ENCODE results near the gene AKAP10. TPM values are rescaled to one million over a fixed set of nuclear protein-coding genes. Genes with fewer than 3 reads are reported as not detected.
A peak's percentile ranks its signal among the peaks of the same experiment; 100 is the strongest.

AKAP10 gene
- total RNA-seq, 3 donors from 2014 or later (not counting 1 experiment from before 2014, with no cell fraction given) = 46.2 to 60.9 (median 48.6) TPM

DNA sequence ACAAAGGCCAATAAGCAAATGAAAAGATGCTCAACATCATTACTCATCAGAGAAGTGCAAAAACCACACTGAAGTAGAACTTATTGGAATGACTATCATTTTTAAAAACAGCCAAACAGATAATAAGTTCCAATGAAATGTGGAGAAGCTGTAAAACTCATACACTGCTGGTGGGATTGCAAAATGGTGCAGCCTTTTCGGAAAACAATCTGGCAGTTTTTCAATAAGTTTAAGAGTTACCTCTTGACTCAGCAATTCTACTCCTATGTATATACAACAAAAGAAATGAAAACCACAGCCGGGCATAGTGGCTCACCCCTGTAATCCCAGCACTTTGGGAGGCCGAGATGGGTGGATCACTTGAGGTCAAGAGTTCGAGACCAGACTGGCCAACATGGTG lies 49.3 kb downstream of the AKAP10 start:
- no peak for DNase-seq
- Histone ChIP-seq H3K27me3 (ENCODE audit: control insufficient read depth, insufficient read depth, low read length) (no peaks in the 10 kb centered on the region), H3K9me3 (ENCODE audit: control insufficient read depth, insufficient read depth, low read length) (no peaks in the 10 kb centered on the region), H3K36me3 (ENCODE audit: control insufficient read depth, insufficient read depth, low read length) (peaks cover 46% of the 10 kb centered on the region), H3K4me3 (ENCODE audit: low read length) (no peak overlapping the region), H3K4me1 (ENCODE audit: control insufficient read depth, insufficient read depth, low read length) (no peaks in the 10 kb centered on the region), H3K27ac (ENCODE audit: low read length) (no peak overlapping the region)
- Mint-ChIP-seq H3K9me3 (no peaks in the 10 kb centered on the region), H3K36me3 (no peaks in the 10 kb centered on the region), H3K27ac (no peak overlapping the region), H3K4me1 (peaks cover 0 to 5% of the 10 kb centered on the region in 2 donors), H3K27me3 (ENCODE audit: low read depth in 2 of 2) (no peaks in the 10 kb centered on the region), H3K4me3 (no peak overlapping the region)
- intact Hi-C loops (cut with micrococcal nuclease) = no loop called here
- whole genome bisulfite sequencing (ENCODE audit: insufficient coverage) = 96% methylated on average over 4 of the region's 4 CpGs
- ATAC-seq = no peak
- TF ChIP-seq, protein P1, sequence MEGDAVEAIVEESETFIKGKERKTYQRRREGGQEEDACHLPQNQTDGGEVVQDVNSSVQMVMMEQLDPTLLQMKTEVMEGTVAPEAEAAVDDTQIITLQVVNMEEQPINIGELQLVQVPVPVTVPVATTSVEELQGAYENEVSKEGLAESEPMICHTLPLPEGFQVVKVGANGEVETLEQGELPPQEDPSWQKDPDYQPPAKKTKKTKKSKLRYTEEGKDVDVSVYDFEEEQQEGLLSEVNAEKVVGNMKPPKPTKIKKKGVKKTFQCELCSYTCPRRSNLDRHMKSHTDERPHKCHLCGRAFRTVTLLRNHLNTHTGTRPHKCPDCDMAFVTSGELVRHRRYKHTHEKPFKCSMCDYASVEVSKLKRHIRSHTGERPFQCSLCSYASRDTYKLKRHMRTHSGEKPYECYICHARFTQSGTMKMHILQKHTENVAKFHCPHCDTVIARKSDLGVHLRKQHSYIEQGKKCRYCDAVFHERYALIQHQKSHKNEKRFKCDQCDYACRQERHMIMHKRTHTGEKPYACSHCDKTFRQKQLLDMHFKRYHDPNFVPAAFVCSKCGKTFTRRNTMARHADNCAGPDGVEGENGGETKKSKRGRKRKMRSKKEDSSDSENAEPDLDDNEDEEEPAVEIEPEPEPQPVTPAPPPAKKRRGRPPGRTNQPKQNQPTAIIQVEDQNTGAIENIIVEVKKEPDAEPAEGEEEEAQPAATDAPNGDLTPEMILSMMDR (IDR thresholded peaks at IDR 0.05) = no peak

DNA sequence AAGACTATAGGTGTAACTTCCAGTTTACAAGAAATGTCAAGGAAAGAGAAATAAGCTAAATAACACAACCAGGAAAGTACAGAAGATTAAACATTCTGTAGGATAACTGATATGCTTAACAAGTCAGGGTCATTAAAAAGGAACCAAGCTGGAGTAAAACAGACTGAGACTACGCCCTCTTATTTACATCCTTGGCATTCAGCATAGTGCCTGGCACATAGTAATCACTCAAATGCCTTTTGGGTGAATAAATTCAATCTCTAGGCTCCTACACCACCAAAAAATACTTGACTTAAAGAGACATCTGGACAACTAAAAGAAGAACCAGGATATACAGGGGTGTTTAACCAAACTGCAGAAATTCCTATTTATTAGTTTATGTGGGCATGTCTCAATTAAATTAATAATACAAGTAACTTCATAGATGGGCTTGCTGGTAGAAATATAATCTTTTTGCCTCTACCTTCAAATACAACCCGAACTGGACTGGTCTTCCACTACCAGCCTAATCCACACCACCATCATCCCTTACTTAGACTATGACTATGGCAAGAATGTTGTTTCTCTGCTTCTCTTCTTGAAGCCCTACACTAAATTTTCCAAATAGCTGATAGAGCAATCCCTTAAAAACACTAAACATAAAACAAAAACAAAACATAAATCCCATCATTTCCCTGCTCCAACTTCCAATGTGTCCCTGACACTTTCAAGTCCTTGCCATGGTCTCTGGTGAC lies 62.2 kb downstream of the AKAP10 start:
- no peak overlapping the region for H3K4me3 ChIP-seq (ENCODE audit: low read length)
- DNase-seq (no peak), ATAC-seq (no peak)
- no peaks in the 10 kb centered on the region for H3K9me3 Mint-ChIP-seq
- H3K36me3 ChIP-seq (ENCODE audit: control insufficient read depth, insufficient read depth, low read length) = peaks cover 60% of the 10 kb centered on the region
- no peak overlapping the region for H3K27ac ChIP-seq (ENCODE audit: low read length)
- no peaks in the 10 kb centered on the region for H3K4me1 ChIP-seq (ENCODE audit: control insufficient read depth, insufficient read depth, low read length)
- no peak overlapping the region for H3K4me3 Mint-ChIP-seq
- peak overlapping the region; percentile 19 to 63 for H3K27ac Mint-ChIP-seq
- H3K27me3 ChIP-seq (ENCODE audit: control insufficient read depth, insufficient read depth, low read length) = no peaks in the 10 kb centered on the region
- peaks cover 6% of the 10 kb centered on the region for H3K36me3 Mint-ChIP-seq
- H3K9me3 ChIP-seq (ENCODE audit: control insufficient read depth, insufficient read depth, low read length) = no peaks in the 10 kb centered on the region
- peaks cover 0 to 17% of the 10 kb centered on the region in 2 donors for H3K4me1 Mint-ChIP-seq
- no peaks in the 10 kb centered on the region for H3K27me3 Mint-ChIP-seq (ENCODE audit: low read depth in 2 of 2)
- 100% methylated on average over 2 of the region's 2 CpGs for WGBS (ENCODE audit: insufficient coverage)
- TF ChIP-seq, protein P1 (IDR thresholded peaks at IDR 0.05) = no peak
- intact Hi-C loops (cut with micrococcal nuclease) = no loop called here

DNA sequence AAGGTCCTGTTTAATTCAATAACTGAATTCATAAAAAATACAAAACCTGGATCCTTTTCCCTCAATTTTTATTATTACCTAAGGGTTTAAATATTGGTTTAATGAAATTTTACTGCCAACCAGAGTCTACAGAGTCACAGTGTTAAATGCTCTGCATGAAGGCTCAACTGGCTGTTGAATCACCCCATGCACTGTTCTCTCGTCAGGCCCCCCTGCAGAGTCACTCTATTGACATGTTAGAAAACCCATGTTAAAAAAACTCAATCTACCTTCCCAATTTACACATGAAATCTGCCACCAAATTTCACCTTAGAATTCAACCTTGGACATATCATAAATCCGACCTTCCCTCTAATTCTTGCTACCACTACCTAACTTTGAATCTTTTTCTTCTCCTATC lies 66.6 kb downstream of the AKAP10 start:
- Histone ChIP-seq H3K4me3 (ENCODE audit: low read length) (no peak overlapping the region), H3K9me3 (ENCODE audit: control insufficient read depth, insufficient read depth, low read length) (no peaks in the 10 kb centered on the region), H3K27me3 (ENCODE audit: control insufficient read depth, insufficient read depth, low read length) (no peaks in the 10 kb centered on the region), H3K36me3 (ENCODE audit: control insufficient read depth, insufficient read depth, low read length) (peaks cover 67% of the 10 kb centered on the region), H3K27ac (ENCODE audit: low read length) (no peak overlapping the region), H3K4me1 (ENCODE audit: control insufficient read depth, insufficient read depth, low read length) (no peaks in the 10 kb centered on the region)
- 97% methylated on average over 2 of the region's 2 CpGs for WGBS (ENCODE audit: insufficient coverage)
- DNase-seq = no peak
- TF ChIP-seq, protein P1 (IDR thresholded peaks at IDR 0.05) = no peak
- Mint-ChIP-seq H3K4me1 (peaks cover 0 to 13% of the 10 kb centered on the region in 2 donors), H3K27me3 (ENCODE audit: low read depth in 2 of 2) (no peaks in the 10 kb centered on the region), H3K9me3 (no peaks in the 10 kb centered on the region), H3K27ac (no peak overlapping the region), H3K36me3 (peaks cover 13% of the 10 kb centered on the region), H3K4me3 (no peak overlapping the region)
- intact Hi-C loops (cut with micrococcal nuclease) = no loop called here
- no peak for ATAC-seq

DNA sequence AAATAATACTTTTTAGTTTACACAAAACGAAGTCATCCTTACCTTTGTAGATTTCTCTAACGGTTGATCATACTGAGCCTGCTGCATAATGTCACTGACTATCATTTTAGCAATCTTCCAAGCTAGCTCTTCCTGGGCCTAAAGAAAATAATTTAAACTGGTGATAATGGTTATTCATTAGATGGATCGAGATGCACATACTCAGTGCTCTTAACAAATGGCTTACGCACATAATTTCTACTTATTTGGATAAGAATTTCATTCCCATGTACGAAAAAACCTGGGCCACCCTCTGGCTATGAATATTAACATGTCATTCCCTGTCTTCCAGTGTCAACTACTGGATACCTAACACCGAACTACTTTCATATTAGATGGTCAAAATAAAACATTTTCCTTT lies 68.5 kb downstream of the AKAP10 start:
- Histone ChIP-seq H3K9me3 (ENCODE audit: control insufficient read depth, insufficient read depth, low read length) (no peaks in the 10 kb centered on the region), H3K36me3 (ENCODE audit: control insufficient read depth, insufficient read depth, low read length) (peaks cover 67% of the 10 kb centered on the region), H3K27ac (ENCODE audit: low read length) (no peak overlapping the region), H3K4me3 (ENCODE audit: low read length) (no peak overlapping the region), H3K27me3 (ENCODE audit: control insufficient read depth, insufficient read depth, low read length) (no peaks in the 10 kb centered on the region), H3K4me1 (ENCODE audit: control insufficient read depth, insufficient read depth, low read length) (no peaks in the 10 kb centered on the region)
- H3K4me1 Mint-ChIP-seq = no peaks in the 10 kb centered on the region
- H3K27ac Mint-ChIP-seq = no peak overlapping the region
- peaks cover 17% of the 10 kb centered on the region for H3K36me3 Mint-ChIP-seq
- intact Hi-C loops (cut with micrococcal nuclease) = no loop called here
- no peaks in the 10 kb centered on the region for H3K9me3 Mint-ChIP-seq
- DNase-seq = no peak
- WGBS (ENCODE audit: insufficient coverage) = 96% methylated on average over 6 of the region's 6 CpGs
- ATAC-seq = no peak
- H3K27me3 Mint-ChIP-seq (ENCODE audit: low read depth in 2 of 2) = no peaks in the 10 kb centered on the region
- TF ChIP-seq, protein P1 (IDR thresholded peaks at IDR 0.05) = no peak
- H3K4me3 Mint-ChIP-seq = no peak overlapping the region
